ENCODE results near the gene SDK2.

The SDK2 gene

GRCh38 chr17:73552300-73553048 is 91.8 kb downstream of the SDK2 start:
- H3K9me3 ChIP-seq (ENCODE audit: control insufficient read depth, low read length), result no peaks in the 10 kb centered on the region
- no peaks in the 10 kb centered on the region for H3K36me3 ChIP-seq (ENCODE audit: control insufficient read depth, insufficient read depth, low read length)
- H3K27me3 ChIP-seq (ENCODE audit: control insufficient read depth, insufficient read depth, low read length), result no peaks in the 10 kb centered on the region
- H3K9ac ChIP-seq (ENCODE audit: low read length), result no peak overlapping the region
- H3K4me1 ChIP-seq (ENCODE audit: control insufficient read depth, insufficient read depth, low read length), result no peaks in the 10 kb centered on the region
- no peak overlapping the region for H3K4me3 ChIP-seq (ENCODE audit: low read length)

DNA sequence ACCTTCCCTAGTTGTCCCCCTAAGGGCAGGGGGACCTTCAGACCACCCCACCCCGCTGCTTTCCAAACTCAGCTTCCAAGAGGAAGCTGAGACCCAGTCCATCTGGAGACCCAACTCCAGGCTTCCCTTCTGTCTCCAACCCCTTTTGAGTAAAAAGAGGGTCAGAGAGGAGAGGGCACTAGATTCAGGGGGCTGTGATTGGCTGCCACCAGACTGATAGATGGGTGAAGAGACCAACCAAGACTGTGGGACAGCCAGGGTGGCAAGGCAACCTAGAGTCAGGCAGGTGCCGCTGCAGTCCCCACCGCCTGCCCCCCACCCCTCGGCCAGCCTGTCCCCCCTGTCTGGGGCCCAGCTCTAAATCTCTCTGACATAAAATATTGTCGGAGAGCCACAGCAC is 92.5 kb downstream of the SDK2 start:
- Histone ChIP-seq H3K36me3 (ENCODE audit: control insufficient read depth, insufficient read depth, low read length) (no peaks in the 10 kb centered on the region), H3K27me3 (ENCODE audit: control insufficient read depth, insufficient read depth, low read length) (no peaks in the 10 kb centered on the region), H3K4me1 (ENCODE audit: control insufficient read depth, insufficient read depth, low read length) (no peaks in the 10 kb centered on the region), H3K9ac (ENCODE audit: low read length) (no peak overlapping the region), H3K9me3 (ENCODE audit: control insufficient read depth, low read length) (no peaks in the 10 kb centered on the region), H3K4me3 (ENCODE audit: low read length) (no peak overlapping the region)

- Histone ChIP-seq H3K36me3 (ENCODE audit: control insufficient read depth, insufficient read depth, low read length) (no peaks in the 10 kb centered on the region), H3K4me3 (ENCODE audit: low read length) (no peak overlapping the region), H3K4me1 (ENCODE audit: control insufficient read depth, insufficient read depth, low read length) (no peaks in the 10 kb centered on the region), H3K27me3 (ENCODE audit: control insufficient read depth, insufficient read depth, low read length) (no peaks in the 10 kb centered on the region), H3K9ac (ENCODE audit: low read length) (no peak overlapping the region), H3K9me3 (ENCODE audit: control insufficient read depth, low read length) (no peaks in the 10 kb centered on the region)
These were observed 93.1 kb downstream of the SDK2 start for GRCh38 chr17:73551144-73551543.

- Histone ChIP-seq H3K4me1 (ENCODE audit: control insufficient read depth, insufficient read depth, low read length) (no peaks in the 10 kb centered on the region), H3K9ac (ENCODE audit: low read length) (no peak overlapping the region)
These were observed 93.7 kb downstream of the SDK2 start for GRCh38 chr17:73550556-73550955.

GRCh38 chr17:73549841-73550430 is 94.3 kb downstream of the SDK2 start:
- Histone ChIP-seq H3K9ac (ENCODE audit: low read length) (no peak overlapping the region), H3K27me3 (ENCODE audit: control insufficient read depth, insufficient read depth, low read length) (no peaks in the 10 kb centered on the region), H3K4me1 (ENCODE audit: control insufficient read depth, insufficient read depth, low read length) (no peaks in the 10 kb centered on the region), H3K36me3 (ENCODE audit: control insufficient read depth, insufficient read depth, low read length) (no peaks in the 10 kb centered on the region), H3K4me3 (ENCODE audit: low read length) (no peak overlapping the region), H3K9me3 (ENCODE audit: control insufficient read depth, low read length) (no peaks in the 10 kb centered on the region)

More at GRCh38 chr17:73550556-73550955, 93.7 kb downstream of the SDK2 start:
- Histone ChIP-seq H3K27me3 (ENCODE audit: control insufficient read depth, insufficient read depth, low read length) (no peaks in the 10 kb centered on the region), H3K36me3 (ENCODE audit: control insufficient read depth, insufficient read depth, low read length) (no peaks in the 10 kb centered on the region), H3K4me3 (ENCODE audit: low read length) (no peak overlapping the region), H3K9me3 (ENCODE audit: control insufficient read depth, low read length) (no peaks in the 10 kb centered on the region)

DNA sequence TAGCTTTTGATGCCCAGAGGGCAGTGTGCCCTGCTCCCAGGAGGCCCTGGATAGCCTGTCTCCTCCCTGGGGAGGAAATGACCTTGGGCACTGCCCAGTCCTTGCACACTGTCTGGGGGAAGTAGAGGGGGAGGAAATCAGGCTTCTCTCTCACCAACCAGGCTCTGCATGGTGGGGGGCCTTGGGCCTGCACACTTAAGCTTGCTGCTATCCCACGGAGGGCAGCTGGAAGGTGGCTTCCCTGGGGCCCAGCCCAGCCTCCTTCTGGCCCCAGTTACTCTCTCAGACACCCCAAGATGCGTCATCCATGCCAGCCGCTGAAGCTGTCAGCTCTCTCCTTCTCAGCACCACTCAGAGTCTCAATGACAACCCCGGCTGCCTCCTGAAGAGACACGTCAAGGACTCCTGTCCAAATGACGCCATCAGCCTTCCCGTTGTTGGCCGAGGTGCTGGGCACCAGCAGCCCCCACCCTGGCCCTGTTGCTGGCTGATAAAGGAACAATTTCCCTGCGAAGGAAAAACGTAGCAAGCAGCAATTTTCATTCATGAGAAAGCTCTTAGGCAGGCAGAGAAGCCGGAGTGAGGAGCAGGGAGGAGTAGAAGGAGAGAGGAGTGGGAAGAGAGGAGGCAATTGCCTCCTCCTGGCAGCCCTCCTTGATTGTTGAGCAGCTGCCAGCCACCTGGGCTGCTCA is 95.5 kb downstream of the SDK2 start:
- Histone ChIP-seq H3K36me3 (ENCODE audit: control insufficient read depth, insufficient read depth, low read length) (no peaks in the 10 kb centered on the region), H3K4me1 (ENCODE audit: control insufficient read depth, insufficient read depth, low read length) (no peaks in the 10 kb centered on the region), H3K9ac (ENCODE audit: low read length) (no peak overlapping the region)

GRCh38 chr17:73547790-73548189 is 96.5 kb downstream of the SDK2 start:
- H3K4me1 ChIP-seq (ENCODE audit: control insufficient read depth, insufficient read depth, low read length), result no peaks in the 10 kb centered on the region
- H3K9ac ChIP-seq (ENCODE audit: low read length), result no peak overlapping the region
- no peaks in the 10 kb centered on the region for H3K27me3 ChIP-seq (ENCODE audit: control insufficient read depth, insufficient read depth, low read length)
- H3K4me3 ChIP-seq (ENCODE audit: low read length), result no peak overlapping the region
- no peaks in the 10 kb centered on the region for H3K36me3 ChIP-seq (ENCODE audit: control insufficient read depth, insufficient read depth, low read length)
- no peaks in the 10 kb centered on the region for H3K9me3 ChIP-seq (ENCODE audit: control insufficient read depth, low read length)

More for the DNA sequence above, 95.5 kb downstream of the SDK2 start:
- no peak overlapping the region for H3K4me3 ChIP-seq (ENCODE audit: low read length)
- H3K27me3 ChIP-seq (ENCODE audit: control insufficient read depth, insufficient read depth, low read length), result no peaks in the 10 kb centered on the region
- no peaks in the 10 kb centered on the region for H3K9me3 ChIP-seq (ENCODE audit: control insufficient read depth, low read length)

- H3K27me3 ChIP-seq (ENCODE audit: control insufficient read depth, insufficient read depth, low read length), result no peaks in the 10 kb centered on the region
- H3K4me1 ChIP-seq (ENCODE audit: control insufficient read depth, insufficient read depth, low read length), result no peaks in the 10 kb centered on the region
- no peak overlapping the region for H3K9ac ChIP-seq (ENCODE audit: low read length)
- H3K4me3 ChIP-seq (ENCODE audit: low read length), result no peak overlapping the region
- H3K9me3 ChIP-seq (ENCODE audit: control insufficient read depth, low read length), result no peaks in the 10 kb centered on the region
- H3K36me3 ChIP-seq (ENCODE audit: control insufficient read depth, insufficient read depth, low read length), result no peaks in the 10 kb centered on the region
These were observed 97.3 kb downstream of the SDK2 start for GRCh38 chr17:73546770-73547536.

GRCh38 chr17:73546114-73546513 is 98.1 kb downstream of the SDK2 start:
- no peaks in the 10 kb centered on the region for H3K9me3 ChIP-seq (ENCODE audit: control insufficient read depth, low read length)
- no peaks in the 10 kb centered on the region for H3K4me1 ChIP-seq (ENCODE audit: control insufficient read depth, insufficient read depth, low read length)
- no peaks in the 10 kb centered on the region for H3K36me3 ChIP-seq (ENCODE audit: control insufficient read depth, insufficient read depth, low read length)
- no peak overlapping the region for H3K9ac ChIP-seq (ENCODE audit: low read length)
- no peak overlapping the region for H3K4me3 ChIP-seq (ENCODE audit: low read length)
- H3K27me3 ChIP-seq (ENCODE audit: control insufficient read depth, insufficient read depth, low read length), result no peaks in the 10 kb centered on the region

DNA sequence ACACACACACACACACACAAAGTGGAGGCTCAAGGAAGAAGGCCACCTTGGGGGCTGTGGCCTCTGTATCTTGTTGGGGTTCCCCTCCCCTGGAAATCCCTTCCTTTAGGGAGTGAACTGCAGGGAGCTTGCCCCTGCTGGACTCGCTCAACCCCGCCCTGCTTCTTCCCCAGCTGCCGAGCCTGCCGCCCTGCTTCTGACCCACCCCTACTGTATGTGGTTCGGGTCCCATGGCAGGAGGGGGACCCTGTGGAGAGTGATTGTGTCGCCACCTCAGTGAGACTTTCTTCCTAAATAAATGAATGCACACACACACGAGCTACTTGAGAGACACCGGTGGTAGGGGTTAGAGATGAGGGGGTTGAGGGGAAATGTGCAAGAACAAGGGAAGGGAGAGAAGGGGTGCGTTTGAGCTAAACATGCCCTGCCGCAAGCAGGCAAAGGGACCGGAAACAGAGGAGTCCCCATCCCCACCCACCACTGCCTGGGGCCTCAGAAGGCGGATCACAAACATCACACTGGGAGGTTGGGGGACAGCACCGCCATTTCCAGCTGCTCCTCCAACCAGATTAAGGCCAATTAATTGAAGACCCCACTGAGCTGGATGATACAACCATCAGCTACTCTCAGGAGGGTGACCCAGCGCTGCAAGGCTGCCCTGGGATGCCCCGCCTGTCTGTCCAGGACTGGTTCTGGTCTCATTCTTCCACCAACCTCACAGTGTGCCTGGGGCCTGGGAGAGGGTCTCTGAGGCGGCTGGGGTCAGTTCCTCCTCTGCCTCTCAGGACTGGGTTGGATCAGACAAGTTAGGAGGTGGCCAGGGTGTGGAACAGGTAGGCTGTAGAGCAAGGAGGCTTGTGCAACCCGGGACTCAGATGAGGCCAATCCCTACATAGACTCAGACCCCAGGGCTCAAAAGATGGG is 98.9 kb downstream of the SDK2 start:
- Histone ChIP-seq H3K4me3 (ENCODE audit: low read length) (no peak overlapping the region), H3K27me3 (ENCODE audit: control insufficient read depth, insufficient read depth, low read length) (no peaks in the 10 kb centered on the region), H3K9ac (ENCODE audit: low read length) (no peak overlapping the region), H3K4me1 (ENCODE audit: control insufficient read depth, insufficient read depth, low read length) (no peaks in the 10 kb centered on the region), H3K36me3 (ENCODE audit: control insufficient read depth, insufficient read depth, low read length) (no peaks in the 10 kb centered on the region), H3K9me3 (ENCODE audit: control insufficient read depth, low read length) (no peaks in the 10 kb centered on the region)

GRCh38 chr17:73544333-73544732 is 99.9 kb downstream of the SDK2 start:
- no peak overlapping the region for H3K9ac ChIP-seq (ENCODE audit: low read length)
- H3K36me3 ChIP-seq (ENCODE audit: control insufficient read depth, insufficient read depth, low read length), result no peaks in the 10 kb centered on the region
- H3K4me3 ChIP-seq (ENCODE audit: low read length), result no peak overlapping the region
- H3K4me1 ChIP-seq (ENCODE audit: control insufficient read depth, insufficient read depth, low read length), result no peaks in the 10 kb centered on the region
- no peaks in the 10 kb centered on the region for H3K9me3 ChIP-seq (ENCODE audit: control insufficient read depth, low read length)
- H3K27me3 ChIP-seq (ENCODE audit: control insufficient read depth, insufficient read depth, low read length), result no peaks in the 10 kb centered on the region

Measured in mucosa of stomach (tissue), 1 donor.